Peyer's patch (tissue), 4 donors: Measurements from ENCODE around the gene ACADS.

ENCODE experiments used
- CTCF ChIP-seq, 6 experiments: fragments of 450-650 bp in 4 of 6; fragments of 200-600 bp in 2 of 6; sonication (generic) in 1 of 6; IDR thresholded peaks; one replicate each; pipeline ENCODE4 v1.5.1; 2017 to 2019; ENCODE audit warnings: antibody characterized with exemption in 6 of 6, mild to moderate bottlenecking in 3 of 6, moderate library complexity in 1 of 6
- POLR2A ChIP-seq, 2 donors: fragments of 450-650 bp; IDR thresholded peaks; one replicate each; pipeline ENCODE4 v1.5.1; 2017; ENCODE audit warnings: antibody characterized with exemption in 2 of 2, mild to moderate bottlenecking in 2 of 2, moderate library complexity in 2 of 2

GRCh38 chr12:120763250-120763649, 37.6 kb downstream of the ACADS start:
- TF ChIP-seq CTCF (IDR thresholded peaks at IDR 0.05) = no peak
- TF ChIP-seq POLR2A (IDR thresholded peaks at IDR 0.05) = no peak
